GM20431 (cell line): ENCODE measurements around the gene ARHGAP19.

Experiments
- in situ Hi-C: fragments of 300-500 bp; cut with MseI, MboI; formaldehyde crosslinking; loops from one replicate; pipeline ENCODE4 v1.15.0; 2020; ENCODE audit warnings: low sequenced_read_pairs; ENCODE audit not compliant: unreplicated experiment

The ARHGAP19 gene

GRCh38 chr10:97292097-97292861, at the start of gene ARHGAP19:
Gene ARHGAP19 (minus strand): TSS chr10:97292637. CDS start chr10:97292627, 10 bp downstream.
- in situ Hi-C loops: no loop called here

GRCh38 chr10:97341416-97341815, 49.0 kb upstream of the ARHGAP19 start:
- in situ Hi-C loops: no loop called here

DNA sequence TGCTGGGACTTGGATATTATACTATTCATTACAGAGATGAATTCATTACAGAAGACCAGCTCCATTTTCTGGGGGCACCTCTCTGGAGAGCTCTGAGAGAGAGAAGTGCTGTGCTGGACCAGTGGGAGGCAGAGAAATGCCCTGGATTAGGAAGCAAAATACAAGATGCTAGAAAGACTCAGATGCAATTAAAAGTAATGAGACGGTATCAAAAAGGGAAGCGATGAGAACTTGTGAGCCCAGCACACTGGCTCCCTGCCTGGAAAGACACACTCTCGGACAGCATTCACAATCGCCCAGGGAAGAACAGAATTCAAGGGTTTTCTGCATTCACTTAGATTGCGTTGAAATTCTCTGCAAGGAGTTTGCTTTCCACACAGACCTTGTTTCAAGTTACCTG, 45.6 kb upstream of the ARHGAP19 start:
- in situ Hi-C loops: no loop called here

DNA sequence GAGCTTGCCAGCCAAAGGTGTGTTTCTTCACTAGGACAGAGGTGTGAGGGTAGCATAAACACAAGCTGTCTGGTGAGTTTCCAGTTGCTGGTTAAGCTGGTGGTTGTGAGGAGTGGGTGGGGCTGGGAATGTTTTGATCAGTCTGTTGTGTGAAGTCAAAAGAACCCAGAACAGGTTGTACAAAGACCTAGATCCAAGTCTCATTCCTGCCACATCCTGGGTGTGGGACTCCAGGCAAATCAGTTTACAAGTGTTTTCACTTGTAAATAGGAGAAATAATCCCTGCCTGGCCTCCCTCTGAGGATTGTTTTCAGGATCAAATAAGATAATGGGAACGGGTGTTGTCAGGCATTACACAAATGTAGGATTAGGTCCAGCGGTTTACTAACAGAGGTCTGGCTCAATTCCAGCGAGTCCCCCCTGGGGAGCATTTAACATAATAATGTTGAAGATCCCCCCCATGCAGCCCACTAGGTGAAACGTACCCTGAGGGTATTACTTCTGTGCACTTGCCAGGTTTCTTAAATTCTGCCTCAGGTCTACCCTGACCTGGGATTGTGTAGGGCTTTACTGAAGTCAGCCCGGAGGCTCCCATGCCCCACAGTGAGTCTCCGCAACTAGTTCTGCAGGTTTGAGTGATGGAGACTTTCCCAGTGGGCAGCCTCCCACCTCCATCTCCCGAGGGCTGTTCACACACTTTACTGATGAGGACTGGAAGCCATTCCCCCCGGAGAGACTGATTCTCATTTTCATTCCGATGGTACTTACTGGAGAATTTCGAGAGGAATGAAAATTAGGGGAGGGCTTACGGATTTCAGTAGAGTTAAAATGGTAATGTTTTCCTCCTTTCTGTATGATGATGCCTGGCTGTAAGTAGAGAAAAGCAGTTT, 44.8 kb upstream of the ARHGAP19 start:
- in situ Hi-C loops: no loop called here

GRCh38 chr10:97336446-97336845, 44.0 kb upstream of the ARHGAP19 start:
- in situ Hi-C loops: no loop called here

GRCh38 chr10:97336006-97336405, 43.6 kb upstream of the ARHGAP19 start:
- in situ Hi-C loops: no loop called here

DNA sequence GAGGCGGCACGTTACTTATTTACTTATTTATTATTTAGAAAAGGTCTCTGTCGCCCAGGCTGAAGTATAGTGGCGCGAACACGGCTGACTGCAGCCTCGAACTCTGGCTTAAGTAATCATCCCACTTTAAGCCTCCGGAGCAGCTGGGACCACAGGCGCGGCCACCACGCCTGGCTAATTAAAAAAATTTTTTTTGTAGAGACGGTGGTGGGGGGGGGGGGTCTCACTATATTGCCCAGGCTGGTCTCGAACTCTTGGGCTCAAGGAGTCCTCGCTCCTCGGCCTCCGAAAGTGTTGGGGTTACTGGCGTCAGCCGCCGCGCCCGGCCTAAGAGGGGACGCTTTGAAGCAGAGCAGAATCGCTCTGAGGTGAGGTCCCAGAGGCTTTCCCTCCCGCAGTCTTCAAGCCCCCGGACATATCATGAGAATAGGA, 42.8 kb upstream of the ARHGAP19 start:
- in situ Hi-C loops: no loop called here

GRCh38 chr10:97334370-97335175, 42.1 kb upstream of the ARHGAP19 start, which contains the start of gene FRAT2:
Gene FRAT2 (minus strand): TSS chr10:97334729. CDS start chr10:97334572, 157 bp downstream.
- in situ Hi-C loops: no loop called here

GRCh38 chr10:97333601-97334369, 41.3 kb upstream of the ARHGAP19 start:
- in situ Hi-C loops: no loop called here

GRCh38 chr10:97333351-97333600, 40.8 kb upstream of the ARHGAP19 start:
- in situ Hi-C loops: no loop called here

DNA sequence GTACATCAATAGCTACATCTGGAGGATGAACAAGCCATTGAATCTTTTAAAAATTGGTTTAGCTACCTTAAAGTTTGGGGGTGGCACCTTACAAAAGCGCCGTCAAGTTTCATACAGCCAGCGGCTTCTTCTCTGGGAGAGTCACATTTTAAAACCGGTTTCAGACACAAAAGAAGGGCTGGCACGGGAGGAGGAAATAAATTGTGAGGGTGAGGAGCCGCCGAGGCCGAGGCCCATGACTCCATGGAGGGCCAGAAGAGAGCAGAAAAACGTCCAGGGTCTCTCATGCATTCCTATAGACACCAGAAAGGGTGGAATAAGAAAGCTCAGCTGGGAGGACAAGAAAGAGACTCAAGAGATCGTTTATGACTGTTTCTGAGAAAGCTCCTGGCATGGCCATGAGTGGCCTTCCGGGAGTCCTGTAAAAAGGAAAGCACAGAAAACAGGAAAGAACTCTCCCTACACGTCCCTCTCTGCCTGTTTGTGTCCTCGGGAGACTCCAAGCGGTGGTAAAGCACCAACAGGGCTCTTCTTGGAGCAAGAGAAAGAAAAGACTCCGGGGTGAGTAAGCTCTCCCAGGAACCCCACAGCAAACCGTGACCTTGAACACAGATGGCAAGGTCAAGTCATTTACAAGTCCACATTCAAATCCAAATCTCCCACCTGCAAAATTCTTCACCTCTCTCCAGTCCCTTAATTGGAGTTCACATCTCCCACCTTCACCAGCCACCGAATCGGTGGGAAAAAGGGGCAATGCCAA, 40.3 kb upstream of the ARHGAP19 start:
- in situ Hi-C loops: no loop called here

GRCh38 chr10:97331153-97331703, 38.8 kb upstream of the ARHGAP19 start:
- in situ Hi-C loops: no loop called here

GRCh38 chr10:97329766-97330165, 37.3 kb upstream of the ARHGAP19 start:
- in situ Hi-C loops: no loop called here

DNA sequence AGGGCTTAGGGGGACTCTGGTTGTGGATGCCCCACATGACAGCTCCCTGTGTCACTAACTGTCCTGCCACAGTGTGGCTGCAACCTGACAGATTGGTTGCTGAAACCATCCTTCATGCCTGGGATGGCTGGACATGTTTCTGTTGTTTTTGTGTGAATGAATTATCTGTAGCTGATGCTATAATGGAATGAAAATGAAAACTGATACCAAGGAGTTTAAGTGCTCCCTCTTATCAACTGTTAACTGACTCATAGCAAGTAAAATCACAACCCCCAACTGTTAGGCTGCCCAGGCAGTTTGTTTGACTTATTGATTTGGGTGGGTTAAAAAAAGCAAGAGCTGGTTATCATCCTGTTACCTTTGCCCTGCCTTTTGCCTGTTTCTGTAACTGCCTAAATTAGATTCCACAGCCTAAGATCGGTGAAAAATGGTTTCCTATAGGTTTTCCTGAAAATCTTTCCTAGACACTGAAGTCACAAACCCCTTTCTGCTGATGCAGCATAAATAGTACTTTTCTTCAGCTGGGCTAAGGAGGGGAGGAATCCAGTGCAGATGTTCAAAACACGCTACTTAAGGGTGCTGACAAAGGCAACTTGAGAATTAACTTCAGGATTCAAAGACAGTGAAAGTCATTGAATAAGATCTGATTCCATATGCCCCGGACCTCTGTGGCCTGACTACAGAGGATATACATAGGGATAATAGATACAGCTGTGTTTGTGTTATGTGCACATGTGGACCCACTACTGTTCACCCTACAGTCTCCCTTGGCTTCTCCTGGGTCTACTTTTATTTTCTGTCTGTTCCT, 36.4 kb upstream of the ARHGAP19 start:
- in situ Hi-C loops: no loop called here

DNA sequence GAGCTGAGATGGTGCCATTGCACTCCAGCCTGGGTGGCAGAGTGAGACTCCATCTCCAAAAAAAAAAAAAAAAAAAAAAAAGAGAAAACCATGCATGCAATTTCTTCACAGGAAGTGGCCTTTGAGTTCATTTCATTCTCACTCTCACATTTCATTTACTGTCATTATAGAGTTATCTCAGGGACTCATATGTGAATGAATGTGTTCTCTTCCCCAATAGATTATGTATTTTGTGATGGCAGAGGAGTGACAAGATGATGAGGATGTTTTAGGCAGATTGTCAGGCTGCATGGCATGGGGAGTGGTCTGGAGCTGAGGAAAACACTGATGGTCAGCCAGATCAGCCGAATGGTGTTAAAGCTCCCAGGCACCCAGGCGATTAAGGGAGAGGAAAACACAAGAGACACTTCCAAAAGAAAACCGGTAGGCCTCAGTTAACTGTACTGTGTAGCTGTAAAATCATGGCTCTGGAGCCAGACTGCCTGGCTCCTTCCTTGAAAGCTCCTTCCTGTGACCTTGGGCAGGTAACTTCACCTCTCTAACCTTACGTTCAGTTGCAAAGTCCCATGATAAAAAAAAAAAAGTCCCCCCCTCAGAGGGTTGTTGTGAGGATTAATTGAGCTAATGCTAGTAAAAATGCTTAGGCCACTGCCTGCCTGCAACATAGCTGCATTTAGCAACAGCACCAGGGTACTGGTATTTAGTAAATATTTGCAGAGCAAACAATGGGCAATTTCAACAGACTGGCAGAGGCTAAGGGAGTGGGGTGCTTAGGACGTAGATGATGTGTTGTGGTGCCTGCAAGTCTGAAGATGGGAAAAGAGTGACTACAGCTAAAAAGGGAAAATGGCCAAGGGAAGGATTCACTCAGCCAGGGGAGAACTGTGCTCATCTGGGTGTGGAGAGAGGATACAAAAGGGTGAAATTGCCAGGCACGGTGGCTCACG, 35.2 kb upstream of the ARHGAP19 start:
- in situ Hi-C loops: no loop called here

GRCh38 chr10:97325754-97326153, 33.3 kb upstream of the ARHGAP19 start:
- in situ Hi-C loops: no loop called here

GRCh38 chr10:97323501-97323900, 31.1 kb upstream of the ARHGAP19 start:
- in situ Hi-C loops: no loop called here
